Fibroblast of pulmonary artery (primary cell): ENCODE measurements around the gene KRT13.

ENCODE experiments used
- DNase-seq: peaks from one replicate; pipeline ENCODE4 v3.0.0-alpha.2; 2010; ENCODE audit warnings: low read depth
- H3K4me3 ChIP-seq: replicated peaks from 2 replicates; pipeline ENCODE4 v1.5.1; 2011; ENCODE audit warnings: low read depth, mild to moderate bottlenecking, control low read depth, low read length, moderate library complexity
- TF ChIP-seq, protein P1 (sequence below): IDR thresholded peaks from 2 replicates; pipeline ENCODE4 v1.5.1; 2011; ENCODE audit warnings: mild to moderate bottlenecking, control low read depth, low read length, inconsistent platforms; ENCODE audit errors: missing control alignments

KRT13 gene

DNA sequence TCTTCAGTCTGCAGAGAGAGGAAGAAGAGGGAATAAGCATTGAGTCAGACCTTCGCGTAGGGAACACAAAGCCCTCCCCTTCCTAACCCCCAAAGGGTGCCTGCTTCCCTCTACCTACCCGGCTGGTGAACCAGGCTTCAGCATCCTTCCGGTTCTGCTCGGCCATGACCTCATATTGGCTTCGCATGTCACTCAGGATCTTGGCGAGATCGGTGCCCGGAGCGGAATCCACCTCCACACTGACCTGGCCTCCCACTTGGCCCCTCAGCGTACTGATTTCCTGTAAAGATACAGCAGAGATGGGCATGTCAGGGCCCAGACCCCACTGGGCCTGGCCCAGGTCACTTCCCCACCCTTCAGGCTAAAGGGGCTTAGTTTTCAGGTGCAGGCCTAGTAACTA is 18.8 kb upstream of the KRT13 start:
- no peak overlapping the region for H3K4me3 ChIP-seq
- no peak for DNase-seq
- TF ChIP-seq, protein P1, sequence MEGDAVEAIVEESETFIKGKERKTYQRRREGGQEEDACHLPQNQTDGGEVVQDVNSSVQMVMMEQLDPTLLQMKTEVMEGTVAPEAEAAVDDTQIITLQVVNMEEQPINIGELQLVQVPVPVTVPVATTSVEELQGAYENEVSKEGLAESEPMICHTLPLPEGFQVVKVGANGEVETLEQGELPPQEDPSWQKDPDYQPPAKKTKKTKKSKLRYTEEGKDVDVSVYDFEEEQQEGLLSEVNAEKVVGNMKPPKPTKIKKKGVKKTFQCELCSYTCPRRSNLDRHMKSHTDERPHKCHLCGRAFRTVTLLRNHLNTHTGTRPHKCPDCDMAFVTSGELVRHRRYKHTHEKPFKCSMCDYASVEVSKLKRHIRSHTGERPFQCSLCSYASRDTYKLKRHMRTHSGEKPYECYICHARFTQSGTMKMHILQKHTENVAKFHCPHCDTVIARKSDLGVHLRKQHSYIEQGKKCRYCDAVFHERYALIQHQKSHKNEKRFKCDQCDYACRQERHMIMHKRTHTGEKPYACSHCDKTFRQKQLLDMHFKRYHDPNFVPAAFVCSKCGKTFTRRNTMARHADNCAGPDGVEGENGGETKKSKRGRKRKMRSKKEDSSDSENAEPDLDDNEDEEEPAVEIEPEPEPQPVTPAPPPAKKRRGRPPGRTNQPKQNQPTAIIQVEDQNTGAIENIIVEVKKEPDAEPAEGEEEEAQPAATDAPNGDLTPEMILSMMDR: no peak

DNA sequence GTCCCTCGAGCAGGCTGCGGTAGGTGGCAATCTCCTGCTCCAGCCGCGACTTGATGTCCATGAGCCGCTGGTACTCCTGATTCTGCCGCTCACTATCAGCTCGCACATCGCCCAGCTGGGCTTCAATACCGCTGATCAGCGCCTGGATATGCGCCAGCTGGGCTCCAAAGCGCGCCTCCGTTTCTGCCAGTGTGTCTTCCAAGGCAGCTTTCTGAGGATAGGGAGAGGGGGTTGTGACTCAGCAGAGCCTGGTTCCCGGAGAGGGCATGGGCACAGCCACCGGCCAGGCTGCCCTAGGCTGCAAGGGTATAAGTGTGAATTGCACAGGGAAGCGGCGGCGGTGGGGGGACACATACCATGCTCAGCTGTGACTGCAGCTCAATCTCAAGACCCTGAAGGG is 18.4 kb upstream of the KRT13 start:
- DNase-seq: no peak
- TF ChIP-seq, protein P1: no peak
- no peak overlapping the region for H3K4me3 ChIP-seq

DNA sequence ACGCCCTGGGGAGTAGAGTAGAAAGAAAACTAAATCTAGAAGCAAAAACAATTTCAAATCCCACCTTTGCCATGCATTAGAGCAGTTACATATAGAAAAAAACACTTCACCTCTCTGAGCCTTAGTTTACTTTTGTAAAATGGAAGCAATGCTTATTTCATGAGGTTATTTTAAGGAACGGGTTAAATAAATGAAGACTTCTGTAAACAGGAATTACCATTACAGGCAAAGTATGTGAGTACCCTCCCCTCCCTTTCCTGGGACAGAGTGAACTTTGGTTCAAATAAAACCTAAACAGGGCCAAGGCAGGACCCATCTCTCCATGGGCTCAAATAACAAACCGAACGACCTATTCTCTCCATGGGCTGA is 17.8 kb upstream of the KRT13 start:
- DNase-seq: no peak
- no peak overlapping the region for H3K4me3 ChIP-seq
- TF ChIP-seq, protein P1: no peak

DNA sequence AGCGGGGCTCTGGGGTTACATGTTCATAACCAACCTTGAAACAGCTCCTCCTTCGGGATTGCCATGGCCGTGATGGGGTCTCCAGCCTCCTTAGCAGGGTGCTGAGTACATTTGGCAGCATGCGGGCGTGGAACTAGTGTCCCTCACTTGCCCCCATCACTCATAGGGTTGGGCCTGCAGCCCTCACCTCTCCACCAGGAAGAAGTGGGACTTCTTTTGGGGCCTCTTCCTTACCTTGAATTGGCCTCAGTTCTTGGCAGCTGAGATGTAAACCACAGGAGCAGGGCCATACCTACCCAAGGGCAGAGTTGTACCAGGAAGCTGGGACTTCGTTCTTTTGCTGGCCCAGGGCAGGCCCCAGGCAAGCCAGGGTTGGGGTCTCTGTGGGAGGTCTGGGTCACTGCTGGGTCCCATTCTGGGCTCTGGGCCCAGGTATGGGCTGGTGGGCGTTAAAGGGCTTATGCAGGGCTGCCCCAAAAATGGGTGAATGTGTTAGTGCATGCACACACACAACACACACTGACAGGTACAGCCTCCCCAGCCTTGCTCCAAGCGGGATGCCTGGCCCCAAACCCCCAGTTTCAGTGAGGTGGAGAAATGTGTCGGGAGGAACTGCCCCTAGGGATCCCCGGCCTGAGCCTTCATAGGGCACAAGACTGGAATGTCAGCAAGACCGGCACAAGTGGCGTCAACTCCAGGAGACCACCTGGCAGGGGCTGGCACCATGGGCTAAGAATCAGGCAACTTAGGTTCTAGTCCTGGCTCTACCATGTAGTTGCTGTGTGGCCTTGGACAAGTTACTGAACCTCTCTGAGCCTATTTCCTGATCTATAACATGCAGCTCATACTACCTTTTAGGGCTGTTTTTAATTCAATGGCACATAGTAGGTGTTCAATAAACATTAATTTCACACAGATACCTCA is 17.2 kb upstream of the KRT13 start:
- TF ChIP-seq, protein P1: no peak
- no peak overlapping the region for H3K4me3 ChIP-seq
- DNase-seq: no peak

DNA sequence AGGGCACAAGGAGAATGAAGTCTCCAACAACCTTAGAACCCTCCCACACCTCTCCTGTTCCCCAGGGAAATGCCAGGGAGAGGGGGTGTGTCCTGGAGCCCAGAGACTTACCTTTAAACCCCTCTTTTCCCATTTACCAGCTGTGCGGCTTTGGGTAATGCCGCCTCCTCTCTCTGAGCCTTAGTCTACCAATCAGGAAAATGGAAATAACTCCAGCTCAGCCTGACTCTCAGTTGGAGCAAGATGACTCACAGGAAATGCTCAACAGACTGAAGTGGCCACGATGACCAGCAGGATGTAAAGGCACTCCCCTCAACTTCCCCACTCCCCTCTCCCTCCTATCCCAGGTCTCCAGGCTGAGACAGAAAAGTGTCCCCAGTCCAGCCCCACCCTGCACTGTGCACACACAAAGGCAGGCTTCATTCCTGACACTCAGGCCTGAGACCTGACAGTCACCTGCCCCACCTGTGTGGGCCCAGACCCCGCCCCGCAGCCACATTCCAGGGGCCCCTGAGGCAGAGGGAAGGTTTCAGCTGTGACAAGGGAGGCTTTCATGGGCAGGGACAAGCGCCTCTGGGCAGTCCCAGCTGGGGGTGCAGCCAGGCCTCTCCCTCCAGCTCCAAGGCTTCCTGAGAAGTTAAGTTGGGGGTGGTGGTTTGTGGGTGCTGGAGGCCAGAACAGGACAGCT is 16.3 kb upstream of the KRT13 start:
- no peak overlapping the region for H3K4me3 ChIP-seq
- TF ChIP-seq, protein P1: no peak
- DNase-seq: peak; percentile 78

DNA sequence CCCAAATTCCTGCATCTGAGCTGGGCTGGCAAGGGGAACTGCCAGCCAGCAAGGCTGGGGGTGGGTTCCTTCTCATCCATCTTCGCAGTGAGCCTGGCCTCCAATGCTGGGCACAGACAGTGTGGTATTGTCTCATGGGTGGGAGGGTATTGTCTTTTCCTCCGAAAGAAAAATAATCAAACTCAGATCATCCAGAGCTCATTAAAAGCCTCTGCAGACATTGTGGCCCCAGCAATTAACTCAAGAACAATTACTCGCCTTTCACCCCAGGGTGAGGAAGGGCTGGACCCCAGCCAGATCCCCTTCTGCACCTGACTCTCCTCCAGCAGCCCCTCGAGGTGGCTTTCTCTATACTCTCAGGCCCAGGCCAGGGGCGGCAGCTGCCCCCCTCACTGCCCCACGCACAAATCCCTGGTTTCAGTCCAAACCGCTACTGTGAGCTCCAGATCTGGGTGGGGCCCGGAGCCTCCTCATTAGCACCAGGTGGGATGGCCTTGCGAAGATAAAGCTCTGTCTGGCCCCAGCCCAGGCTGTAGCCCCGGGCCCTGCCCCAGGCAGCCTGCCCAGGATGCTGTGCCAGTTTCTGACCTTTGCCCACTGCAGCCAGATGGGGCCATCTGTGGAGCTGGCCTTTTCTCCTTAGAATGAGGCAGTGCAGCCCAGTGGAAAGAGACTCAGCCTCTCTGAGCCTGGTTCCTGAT is 15.6 kb upstream of the KRT13 start:
- TF ChIP-seq, protein P1: no peak
- DNase-seq: no peak
- no peak overlapping the region for H3K4me3 ChIP-seq
